ENCODE results near the gene ACVR1. TPM values are rescaled to one million over a fixed set of nuclear protein-coding genes. Genes with fewer than 3 reads are reported as not detected.

Gene ACVR1
- total and polyA plus RNA-seq, 4 donors = 7.5 to 38.3 (median 23.4) TPM

DNA sequence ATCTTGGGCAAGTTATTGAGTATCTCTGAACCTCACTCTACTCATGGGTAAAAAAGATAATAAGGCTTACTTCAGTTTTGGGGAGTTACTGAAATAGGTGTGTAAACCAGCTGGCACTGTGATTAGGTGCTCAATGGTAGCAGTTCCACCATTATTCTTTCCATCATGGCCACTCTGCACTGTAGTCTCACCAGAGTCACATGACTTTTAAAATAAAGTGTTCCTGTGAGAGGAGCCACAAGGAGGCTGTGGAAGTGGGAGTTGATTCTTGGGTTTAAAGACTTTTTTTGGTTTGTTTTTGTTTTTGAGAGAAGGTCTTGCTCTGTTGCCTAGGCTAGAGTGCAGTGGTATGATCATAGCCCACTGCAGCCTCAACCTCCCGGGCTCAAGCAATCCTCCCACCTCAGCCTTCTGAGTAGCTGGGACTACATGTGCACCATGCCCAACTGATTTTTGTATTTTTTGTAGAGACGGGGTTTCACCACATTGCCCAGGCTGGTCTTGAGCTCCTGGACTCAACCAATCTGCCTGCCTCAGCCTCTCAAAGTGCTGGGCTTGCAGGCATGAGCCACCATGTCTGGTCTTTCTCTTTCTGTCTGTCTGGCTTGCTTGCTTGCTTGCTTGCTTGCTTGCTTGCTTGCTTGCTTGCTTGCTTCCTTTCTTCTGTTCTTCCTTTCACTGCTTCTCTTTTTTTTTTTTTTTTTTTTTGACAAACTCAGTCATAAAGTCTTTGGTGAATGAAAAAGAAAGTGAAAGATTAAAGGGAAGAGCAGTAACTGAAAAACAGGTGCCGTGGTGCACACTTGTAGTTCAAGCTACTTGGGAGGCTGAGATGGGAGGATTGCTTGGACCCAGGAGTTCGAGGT, 21.2 kb upstream of the ACVR1 start:
- DNase-seq = no peak
- TF ChIP-seq, protein P1, sequence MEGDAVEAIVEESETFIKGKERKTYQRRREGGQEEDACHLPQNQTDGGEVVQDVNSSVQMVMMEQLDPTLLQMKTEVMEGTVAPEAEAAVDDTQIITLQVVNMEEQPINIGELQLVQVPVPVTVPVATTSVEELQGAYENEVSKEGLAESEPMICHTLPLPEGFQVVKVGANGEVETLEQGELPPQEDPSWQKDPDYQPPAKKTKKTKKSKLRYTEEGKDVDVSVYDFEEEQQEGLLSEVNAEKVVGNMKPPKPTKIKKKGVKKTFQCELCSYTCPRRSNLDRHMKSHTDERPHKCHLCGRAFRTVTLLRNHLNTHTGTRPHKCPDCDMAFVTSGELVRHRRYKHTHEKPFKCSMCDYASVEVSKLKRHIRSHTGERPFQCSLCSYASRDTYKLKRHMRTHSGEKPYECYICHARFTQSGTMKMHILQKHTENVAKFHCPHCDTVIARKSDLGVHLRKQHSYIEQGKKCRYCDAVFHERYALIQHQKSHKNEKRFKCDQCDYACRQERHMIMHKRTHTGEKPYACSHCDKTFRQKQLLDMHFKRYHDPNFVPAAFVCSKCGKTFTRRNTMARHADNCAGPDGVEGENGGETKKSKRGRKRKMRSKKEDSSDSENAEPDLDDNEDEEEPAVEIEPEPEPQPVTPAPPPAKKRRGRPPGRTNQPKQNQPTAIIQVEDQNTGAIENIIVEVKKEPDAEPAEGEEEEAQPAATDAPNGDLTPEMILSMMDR (IDR thresholded peaks at IDR 0.05; ENCODE audit: control extremely low read depth, extremely low read depth) = no peak
- Histone ChIP-seq H3K27me3 (ENCODE audit: control insufficient read depth in 3 of 3, insufficient read depth in 3 of 3, low read length in 2 of 3) (no peaks in the 10 kb centered on the region), H3K9ac (ENCODE audit: insufficient read depth in 1 of 2, low read length in 2 of 2) (no peak overlapping the region), H3K9me3 (ENCODE audit: control insufficient read depth in 4 of 4, insufficient read depth in 3 of 4, low read length in 3 of 4) (no peaks in the 10 kb centered on the region), H3K4me1 (ENCODE audit: control insufficient read depth in 5 of 5, insufficient read depth in 5 of 5, low read length in 5 of 5) (no peaks in the 10 kb centered on the region), H3K27ac (ENCODE audit: low read depth in 1 of 2, low read length in 1 of 2) (no peak overlapping the region), H3K36me3 (ENCODE audit: control insufficient read depth in 4 of 4, insufficient read depth in 4 of 4, low read length in 4 of 4) (no peaks in the 10 kb centered on the region), H3K4me3 (no peak overlapping the region)
- no peak for ATAC-seq (ENCODE audit: insufficient read depth, low FRiP score)
- WGBS, 2 donors = 64 to 80% methylated on average over 4 of the region's 4 CpGs

DNA sequence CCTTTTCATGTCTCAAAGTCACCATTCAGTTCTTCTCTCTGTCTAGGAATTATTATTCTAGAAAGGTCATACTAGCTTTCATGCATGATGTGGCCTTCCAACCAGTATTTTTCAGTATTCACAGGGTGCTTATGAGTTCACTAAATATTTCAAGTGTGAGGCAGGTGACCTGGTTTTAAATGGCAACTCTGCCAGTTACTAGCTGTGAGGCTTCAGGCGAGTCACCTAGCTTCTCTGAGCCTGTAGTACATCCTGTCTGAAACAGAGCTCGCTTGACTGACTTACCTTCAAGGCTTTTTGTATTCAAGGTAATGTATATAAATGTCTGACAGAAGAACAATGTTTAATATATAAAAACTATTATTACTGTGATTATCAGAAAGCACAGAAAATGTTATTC, 19.4 kb upstream of the ACVR1 start:
- Histone ChIP-seq H3K4me1 (ENCODE audit: control insufficient read depth in 5 of 5, insufficient read depth in 5 of 5, low read length in 5 of 5) (no peaks in the 10 kb centered on the region), H3K9me3 (ENCODE audit: control insufficient read depth in 4 of 4, insufficient read depth in 3 of 4, low read length in 3 of 4) (no peaks in the 10 kb centered on the region), H3K4me3 (no peak overlapping the region), H3K9ac (ENCODE audit: insufficient read depth in 1 of 2, low read length in 2 of 2) (no peak overlapping the region), H3K27me3 (ENCODE audit: control insufficient read depth in 3 of 3, insufficient read depth in 3 of 3, low read length in 2 of 3) (no peaks in the 10 kb centered on the region), H3K36me3 (ENCODE audit: control insufficient read depth in 4 of 4, insufficient read depth in 4 of 4, low read length in 4 of 4) (no peaks in the 10 kb centered on the region), H3K27ac (ENCODE audit: low read depth in 1 of 2, low read length in 1 of 2) (no peak overlapping the region)
- no peak for ATAC-seq (ENCODE audit: insufficient read depth, low FRiP score)
- TF ChIP-seq, protein P1 (IDR thresholded peaks at IDR 0.05; ENCODE audit: control extremely low read depth, extremely low read depth) = no peak
- WGBS, 2 donors = 92 to 93% methylated on average over 2 of the region's 2 CpGs
- DNase-seq = no peak

DNA sequence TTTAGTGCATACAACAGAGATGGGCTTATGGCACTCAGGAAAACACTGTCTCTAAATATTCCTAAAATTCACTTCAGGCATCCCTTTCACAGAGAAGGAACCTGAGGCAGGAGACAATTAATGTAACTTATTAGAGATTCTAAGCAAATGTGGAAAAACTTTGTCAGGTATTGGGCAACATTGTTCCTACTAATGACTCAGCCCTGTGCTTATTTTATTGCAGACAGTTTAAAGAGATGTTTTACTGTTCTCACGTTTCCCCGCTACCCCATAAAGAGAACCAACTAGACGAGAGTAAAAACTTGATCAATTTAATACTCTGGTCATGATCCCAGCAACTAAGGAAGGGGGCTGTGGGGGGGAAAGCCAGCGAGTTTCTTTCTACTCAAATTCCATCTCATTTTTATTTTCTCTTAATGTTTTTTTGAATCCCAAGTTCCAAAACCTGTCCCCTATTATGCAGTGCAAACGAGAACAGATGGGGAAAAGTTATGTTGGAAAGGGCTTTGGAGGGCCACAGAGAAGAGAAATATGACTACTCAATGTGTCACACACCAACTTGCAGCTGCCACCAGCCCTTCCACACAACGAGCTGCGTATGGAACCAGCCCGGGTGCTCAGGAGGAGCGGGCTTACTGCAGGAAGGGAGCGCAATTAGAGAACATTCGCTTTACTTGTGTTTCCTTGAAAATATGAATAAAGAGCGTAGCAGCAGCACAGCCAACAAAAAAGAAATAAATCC, 18.7 kb upstream of the ACVR1 start:
- Histone ChIP-seq H3K27me3 (ENCODE audit: control insufficient read depth in 3 of 3, insufficient read depth in 3 of 3, low read length in 2 of 3) (no peaks in the 10 kb centered on the region), H3K9ac (ENCODE audit: insufficient read depth in 1 of 2, low read length in 2 of 2) (no peak overlapping the region), H3K4me3 (no peak overlapping the region), H3K27ac (ENCODE audit: low read depth in 1 of 2, low read length in 1 of 2) (no peak overlapping the region), H3K4me1 (ENCODE audit: control insufficient read depth in 5 of 5, insufficient read depth in 5 of 5, low read length in 5 of 5) (no peaks in the 10 kb centered on the region), H3K36me3 (ENCODE audit: control insufficient read depth in 4 of 4, insufficient read depth in 4 of 4, low read length in 4 of 4) (no peaks in the 10 kb centered on the region), H3K9me3 (ENCODE audit: control insufficient read depth in 4 of 4, insufficient read depth in 3 of 4, low read length in 3 of 4) (no peaks in the 10 kb centered on the region)
- 73 to 81% methylated on average over 12 of the region's 12 CpGs for WGBS, 2 donors
- DNase-seq (peak; percentile 29 to 65 (median 57)), ATAC-seq (ENCODE audit: insufficient read depth, low FRiP score) (no peak)
- TF ChIP-seq, protein P1 (IDR thresholded peaks at IDR 0.05; ENCODE audit: control extremely low read depth, extremely low read depth) = no peak

Data from lung (tissue), 12 donors.